KMS-11 (cell line): ENCODE results near the gene TLX2.
"Not testable (repeated sequence)": the region's sequence is repeated elsewhere in the genome, so short reads cannot be mapped to it uniquely, and the experiment has no call there.

Source experiments
- H2AFZ ChIP-seq: fragments of 200-600 bp; sonication (generic); 2 replicates; pipeline ENCODE4 v1.6.1; 2016; ENCODE audit warnings: antibody characterized with exemption, mixed run types, low read depth
- H3K27ac ChIP-seq: fragments of 200-600 bp; sonication (generic); 2 replicates; pipeline ENCODE4 v1.6.1; 2016; ENCODE audit warnings: mild to moderate bottlenecking, mixed run types
- H3K27me3 ChIP-seq: fragments of 200-600 bp; sonication (generic); 2 replicates; pipeline ENCODE4 v1.6.1; 2017; ENCODE audit warnings: mild to moderate bottlenecking, low read depth, mixed run types, moderate library complexity; ENCODE audit not compliant: insufficient read depth
- H3K36me3 ChIP-seq: fragments of 200-600 bp; sonication (generic); 2 replicates; pipeline ENCODE4 v1.6.1; 2017; ENCODE audit warnings: mild to moderate bottlenecking, mixed run types; ENCODE audit not compliant: insufficient read depth
- H3K4me1 ChIP-seq: fragments of 200-600 bp; sonication (generic); 2 replicates; pipeline ENCODE4 v1.6.1; 2016; ENCODE audit warnings: mild to moderate bottlenecking, low read depth, mixed run types; ENCODE audit not compliant: poor library complexity, severe bottlenecking
- H3K4me2 ChIP-seq: fragments of 200-600 bp; sonication (generic); 2 replicates; pipeline ENCODE4 v1.7.0; 2016; ENCODE audit warnings: mild to moderate bottlenecking, mixed run types
- H3K4me3 ChIP-seq: fragments of 200-600 bp; sonication (generic); IDR thresholded peaks from 2 replicates; pipeline ENCODE4 v1.6.1; 2017; ENCODE audit warnings: low read depth, low read length, mixed read lengths; ENCODE audit not compliant: insufficient read depth
- H3K79me2 ChIP-seq: fragments of 200-600 bp; sonication (generic); 2 replicates; pipeline ENCODE4 v1.6.1; 2016; ENCODE audit warnings: low read depth, mixed run types; ENCODE audit not compliant: insufficient read depth
- H3K9ac ChIP-seq: fragments of 200-600 bp; sonication (generic); 2 replicates; pipeline ENCODE4 v1.6.1; 2016; ENCODE audit warnings: mild to moderate bottlenecking, mixed run types
- H4K20me1 ChIP-seq: fragments of 200-600 bp; sonication (generic); 2 replicates; pipeline ENCODE4 v1.6.1; 2016; ENCODE audit warnings: mild to moderate bottlenecking, mixed run types; ENCODE audit not compliant: insufficient read depth
- CTCF ChIP-seq: fragments of 200-600 bp; sonication (generic); conservative IDR thresholded peaks from 2 replicates; pipeline ENCODE4 v1.6.1; 2017; ENCODE audit warnings: low read depth, mild to moderate bottlenecking, antibody characterized with exemption, low read length, moderate library complexity, mixed read lengths

TLX2 gene

GRCh38 chr2:74559912-74560311 is 45.7 kb downstream of the TLX2 start:
- no peak for TF ChIP-seq CTCF
- Histone ChIP-seq H3K4me1 (peaks cover 4% of the 10 kb centered on the region), H3K9ac (no peak overlapping the region), H3K27ac (no peak overlapping the region), H4K20me1 (no peaks in the 10 kb centered on the region), H3K4me3 (no peak overlapping the region), H3K27me3 (no peaks in the 10 kb centered on the region; the same call in 1 of the 2 replicates), H2AFZ (no peak overlapping the region), H3K4me2 (no peak overlapping the region), H3K36me3 (no peaks in the 10 kb centered on the region), H3K79me2 (no peaks in the 10 kb centered on the region)

- Histone ChIP-seq H3K79me2 (no peaks in the 10 kb centered on the region), H3K9ac (no peak overlapping the region), H3K4me3 (no peak overlapping the region), H3K27ac (no peak overlapping the region), H3K4me1 (no peaks in the 10 kb centered on the region), H2AFZ (no peak overlapping the region), H4K20me1 (no peaks in the 10 kb centered on the region), H3K36me3 (no peaks in the 10 kb centered on the region), H3K27me3 (no peaks in the 10 kb centered on the region; the same call in 1 of the 2 replicates), H3K4me2 (no peak overlapping the region)
- TF ChIP-seq CTCF = no peak
Measured at GRCh38 chr2:74560591-74560990, 46.3 kb downstream of the TLX2 start.

GRCh38 chr2:74561022-74561421 is 46.8 kb downstream of the TLX2 start:
- not testable (repeated sequence) for H3K4me1 ChIP-seq, H3K36me3 ChIP-seq, H2AFZ ChIP-seq, H3K79me2 ChIP-seq, H3K9ac ChIP-seq, H3K27me3 ChIP-seq, H3K4me3 ChIP-seq, H4K20me1 ChIP-seq, H3K4me2 ChIP-seq, H3K27ac ChIP-seq

DNA sequence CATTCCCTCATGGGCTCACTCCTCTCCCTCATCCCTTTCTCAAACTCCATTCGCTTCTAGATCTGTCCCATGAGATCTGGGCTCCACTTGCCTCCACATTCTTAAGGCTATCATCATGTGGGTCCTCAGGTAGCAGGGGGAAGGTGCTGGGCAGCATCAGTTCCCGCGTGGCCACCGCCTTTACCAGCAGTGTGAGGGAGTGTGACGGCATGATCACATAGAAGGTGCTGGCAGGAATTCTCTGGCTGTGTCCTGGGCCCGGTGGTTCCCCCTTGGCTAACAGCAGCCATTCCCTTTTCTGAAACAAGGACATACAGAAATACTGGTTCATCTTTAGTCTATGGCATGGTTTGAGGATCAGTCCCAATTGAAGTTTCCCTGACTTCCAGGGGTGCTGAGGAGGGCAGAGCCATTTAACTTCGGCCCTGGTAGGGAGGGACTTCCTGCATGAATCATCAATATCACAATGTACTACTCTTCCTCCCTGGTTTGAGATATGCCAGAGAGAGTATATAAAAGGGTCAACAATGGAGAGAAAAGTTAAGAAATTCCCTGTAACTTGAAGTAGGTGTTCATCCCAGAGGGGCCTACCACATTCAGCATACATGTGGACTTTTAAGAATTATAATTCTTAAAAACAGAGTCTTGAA is 48.0 kb downstream of the TLX2 start:
- Histone ChIP-seq H3K36me3 (no peaks in the 10 kb centered on the region), H3K79me2 (no peaks in the 10 kb centered on the region), H2AFZ (no peak overlapping the region), H3K27ac (no peak overlapping the region), H4K20me1 (no peaks in the 10 kb centered on the region), H3K4me3 (no peak overlapping the region), H3K9ac (no peak overlapping the region), H3K27me3 (no peaks in the 10 kb centered on the region; the same call in 1 of the 2 replicates), H3K4me1 (no peaks in the 10 kb centered on the region), H3K4me2 (no peak overlapping the region)
- no peak for TF ChIP-seq CTCF

DNA sequence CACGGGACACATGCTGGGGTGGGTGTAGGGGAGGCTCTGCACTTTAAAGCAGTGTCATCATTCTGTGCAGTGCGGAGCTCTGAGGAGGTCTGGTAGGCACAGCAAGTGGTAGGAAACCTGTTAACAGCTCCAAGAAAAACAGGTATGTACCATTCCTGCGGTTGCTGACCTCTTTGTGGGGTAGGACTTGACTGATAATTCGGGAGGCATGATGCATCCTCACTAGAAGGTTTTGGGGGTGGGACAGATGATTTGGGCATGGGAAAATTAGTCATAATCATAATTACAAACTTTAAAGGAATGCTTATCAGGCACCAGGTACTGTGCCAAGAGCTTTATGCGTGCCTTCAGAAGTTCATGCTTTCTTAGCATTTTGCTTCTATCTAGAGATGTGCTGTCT is 50.0 kb downstream of the TLX2 start:
- Histone ChIP-seq H2AFZ (no peak overlapping the region), H3K4me2 (no peak overlapping the region), H3K36me3 (no peaks in the 10 kb centered on the region), H3K27ac (no peak overlapping the region), H3K9ac (no peak overlapping the region), H3K4me1 (no peaks in the 10 kb centered on the region), H4K20me1 (no peaks in the 10 kb centered on the region), H3K27me3 (no peaks in the 10 kb centered on the region; the same call in 1 of the 2 replicates), H3K4me3 (no peak overlapping the region), H3K79me2 (no peaks in the 10 kb centered on the region)
- TF ChIP-seq CTCF = no peak
